SK-N-SH (cell line): ENCODE data around the gene ACER2. TPM values are rescaled to one million over a fixed set of nuclear protein-coding genes. Genes with fewer than 3 reads are reported as not detected.

Experiments
- CTCF ChIA-PET: fragments of 300-600, 350-600 bp; formaldehyde crosslinking; extraction: SDS; loops from one replicate; lab custom pipeline; 2021; lab: Yijun Ruan, JAX
- POLR2A ChIA-PET: fragments of 350-600 bp; sonication (Branson Sonifier 250); formaldehyde crosslinking; extraction: SDS; loops from one replicate; lab custom pipeline; 2020; ENCODE audit warnings: antibody characterized with exemption, inconsistent platforms; lab: Yijun Ruan, JAX
- DNase-seq: peaks from one replicate; pipeline ENCODE4 v3.0.0; 2012
- H2AFZ ChIP-seq: fragments of 200-600 bp; sonication (generic); 2 replicates; pipeline ENCODE4 v1.8.1; 2016; ENCODE audit warnings: antibody characterized with exemption, mild to moderate bottlenecking, low read depth
- H3F3A ChIP-seq: fragments of 200-600 bp; sonication (generic); replicated peaks from 2 replicates; pipeline ENCODE3; 2016; ENCODE audit warnings: antibody characterized with exemption, mild to moderate bottlenecking; ENCODE audit not compliant: insufficient read depth
- H3K27ac ChIP-seq, 2 experiments: fragments of 200-500 bp in 1 of 2; fragments of 200-600 bp in 1 of 2; sonication (Bioruptor generic) in 1 of 2; sonication (generic), shearing (Covaris generic) in 1 of 2; 2 replicates each; pipeline versions ENCODE4 v1.5.1 to v1.6.1; 2014 to 2016; ENCODE audit warnings: low read depth in 2 of 2, inconsistent platforms in 1 of 2, low read length in 1 of 2, mild to moderate bottlenecking in 1 of 2, mixed read lengths in 1 of 2
- H3K27me3 ChIP-seq: fragments of 200-600 bp; sonication (generic), shearing (Covaris generic); 2 replicates; pipeline ENCODE4 v1.6.1; 2016; ENCODE audit warnings: mixed run types; ENCODE audit not compliant: insufficient read depth
- H3K36me3 ChIP-seq, 2 experiments: fragments of 200-500 bp in 1 of 2; fragments of 200-600 bp in 1 of 2; sonication (Bioruptor generic) in 1 of 2; sonication (generic) in 1 of 2; replicated peaks in 1 of 2; 2 replicates each; pipeline versions ENCODE3 to v1.5.1; 2014 to 2016; ENCODE audit warnings: low read length in 1 of 2, mild to moderate bottlenecking in 1 of 2; ENCODE audit not compliant: insufficient read depth in 2 of 2, control insufficient read depth in 1 of 2
- H3K4me1 ChIP-seq, 2 experiments: fragments of 200-500 bp in 1 of 2; fragments of 200-600 bp in 1 of 2; sonication (Bioruptor generic) in 1 of 2; sonication (generic), shearing (Covaris generic) in 1 of 2; 2 replicates each; pipeline versions ENCODE4 v1.5.1 to v1.6.1; 2014 to 2016; ENCODE audit warnings: low read depth in 1 of 2, low read length in 1 of 2, mixed run types in 1 of 2; ENCODE audit not compliant: insufficient read depth in 2 of 2, control insufficient read depth in 1 of 2
- H3K4me2 ChIP-seq: fragments of 200-600 bp; sonication (generic), shearing (Covaris generic); 2 replicates; pipeline ENCODE4 v1.6.1; 2017; ENCODE audit warnings: mixed run types
- H3K4me3 ChIP-seq, 2 experiments: fragments of 200-500 bp in 1 of 2; fragments of 200-600 bp in 1 of 2; sonication (Bioruptor generic) in 1 of 2; sonication (generic), shearing (Covaris generic) in 1 of 2; 2 replicates each; pipeline versions ENCODE4 v1.5.1 to v1.8.1; 2014 to 2016; ENCODE audit warnings: low read depth in 2 of 2, inconsistent platforms in 1 of 2, low read length in 1 of 2, mild to moderate bottlenecking in 1 of 2, mixed read lengths in 1 of 2, moderate library complexity in 1 of 2
- H3K79me2 ChIP-seq: fragments of 200-600 bp; sonication (generic); 2 replicates; pipeline ENCODE4 v1.8.1; 2017; ENCODE audit warnings: mild to moderate bottlenecking; ENCODE audit not compliant: insufficient read depth
- H3K9ac ChIP-seq: fragments of 200-600 bp; sonication (generic); 2 replicates; pipeline ENCODE4 v1.6.1; 2017; ENCODE audit warnings: mixed run types
- H3K9me2 ChIP-seq: fragments of 200-600 bp; sonication (generic); 2 replicates; pipeline ENCODE4 v1.6.1; 2017; ENCODE audit warnings: mixed run types
- H3K9me3 ChIP-seq: fragments of 200-600 bp; sonication (generic); 2 replicates; pipeline ENCODE4 v1.6.1; 2017; ENCODE audit warnings: mixed run types, mild to moderate bottlenecking, moderate library complexity
- H4K20me1 ChIP-seq: fragments of 200-600 bp; sonication (generic); 2 replicates; pipeline ENCODE4 v1.6.1; 2017; ENCODE audit warnings: mild to moderate bottlenecking, mixed run types; ENCODE audit not compliant: insufficient read depth
- CTCF ChIP-seq: fragments of 200-600 bp; sonication (generic); IDR thresholded peaks from 2 replicates; pipeline ENCODE4 v1.6.1; 2017; ENCODE audit warnings: antibody characterized with exemption, mild to moderate bottlenecking, moderate library complexity
- EP300 ChIP-seq, 2 experiments: IDR thresholded peaks; 2 replicates each; pipeline versions ENCODE4 v1.4.0 to v1.6.1; 2012; ENCODE audit warnings: borderline replicate concordance in 1 of 2, low read depth in 1 of 2, low read length in 1 of 2
- FOXJ3 ChIP-seq: sonication (generic); formaldehyde crosslinking; IDR thresholded peaks from 2 replicates; pipeline ENCODE4 v1.5.1; 2020; ENCODE audit warnings: mild to moderate bottlenecking, missing genetic modification reagents
- GABPA ChIP-seq: IDR thresholded peaks from 2 replicates; pipeline ENCODE4 v1.4.0; 2012; ENCODE audit warnings: low read depth, mild to moderate bottlenecking
- GATA2 ChIP-seq: sonication (generic); formaldehyde crosslinking; IDR thresholded peaks from 2 replicates; pipeline ENCODE4 v1.5.0; 2020; ENCODE audit warnings: mild to moderate bottlenecking, missing genetic modification reagents
- IRF3 ChIP-seq: fragments of 150-350 bp; IDR thresholded peaks from 2 replicates; pipeline ENCODE4 v1.6.1; 2016; ENCODE audit warnings: mild to moderate bottlenecking, low read depth, low read length
- NFIC ChIP-seq: IDR thresholded peaks from 2 replicates; pipeline ENCODE4 v1.4.0; 2012; ENCODE audit warnings: borderline replicate concordance
- RAD21 ChIP-seq: IDR thresholded peaks from 2 replicates; pipeline ENCODE4 v1.6.1; 2012; ENCODE audit warnings: mild to moderate bottlenecking, low read length
- RCOR1 ChIP-seq: fragments of 150-350 bp; IDR thresholded peaks from 2 replicates; pipeline ENCODE4 v1.6.1; 2017; ENCODE audit warnings: antibody characterized with exemption, low read length
- REST ChIP-seq: IDR thresholded peaks from 2 replicates; pipeline ENCODE4 v1.6.1; 2012; ENCODE audit warnings: mild to moderate bottlenecking, low read depth, low read length, moderate library complexity
- RFX5 ChIP-seq: IDR thresholded peaks from 2 replicates; pipeline ENCODE4 v1.6.1; 2012; ENCODE audit warnings: mild to moderate bottlenecking, improper control_type of control experiment, low read length
- TAF1 ChIP-seq: IDR thresholded peaks from 2 replicates; pipeline ENCODE4 v1.6.1; 2012; ENCODE audit warnings: low read depth, mild to moderate bottlenecking, low read length, moderate library complexity, borderline replicate concordance
- WGBS: methylation state at CpG from one replicate; pipeline ENCODE4 v1.1.6; 2017; ENCODE audit warnings: low lambda C conversion rate; 5-methylcytosine and 5-hydroxymethylcytosine counted together
- polyA plus RNA-seq, 3 experiments: library from polyadenylated mRNA; depleted of rRNA; stranded (reverse); fragments of >200 nt; gene quantifications; 2 replicates each; pipeline ENCODE4 v1.2.3, GENCODE V29; 2012

Gene ACER2
- polyA plus RNA-seq, 1 of the 3 experiments (the other 2 are of a cell fraction): 1.3 TPM

- TF ChIP-seq GATA2 (CRISPR knock-in tag): no peak
- TF ChIP-seq IRF3: no peak
- TF ChIP-seq, all 33 proteins: peak for 0
These were observed 32.9 kb downstream of the ACER2 start (continued) for GRCh38 chr9:19441730-19442129.

GRCh38 chr9:19442240-19442639, 33.4 kb downstream of the ACER2 start:
- Histone ChIP-seq H3K4me2 (no peak overlapping the region), H4K20me1 (no peaks in the 10 kb centered on the region), H3K9ac (no peak overlapping the region), H3K9me2 (no peaks in the 10 kb centered on the region), H3K4me1 (no peaks in the 10 kb centered on the region), H3K79me2 (no peaks in the 10 kb centered on the region), H3K36me3 (peaks cover 2 to 5% of the 10 kb centered on the region in 2 experiments), H3F3A (no peaks in the 10 kb centered on the region), H3K27me3 (no peaks in the 10 kb centered on the region), H3K9me3 (no peaks in the 10 kb centered on the region), H3K27ac (no peak overlapping the region), H2AFZ (no peak overlapping the region), H3K4me3 (no peak overlapping the region)
- 84% methylated on average over 9 of the region's 9 CpGs for WGBS
- ChIA-PET POLR2A (no interaction called here), CTCF (no interaction called here)
- TF ChIP-seq RFX5 (no peak), RCOR1 (no peak), FOXJ3 (CRISPR knock-in tag) (no peak), EP300 (IDR thresholded peaks at IDR 0.05; ENCODE audit: borderline replicate concordance in 1 of 2, low read depth in 1 of 2, low read length in 1 of 2) (no peak), RAD21 (no peak), GABPA (no peak), TAF1 (no peak), NFIC (no peak), CTCF (no peak), REST (no peak)
- no peak for DNase-seq
